ENCODE results near the gene TRMT10B.

- TF ChIP-seq CTCF (conservative IDR thresholded peaks at IDR 0.05 in 1 of 2, IDR thresholded peaks at IDR 0.05 in 1 of 2; ENCODE audit: low read depth in 1 of 2, low read length in 2 of 2) = no peak
- TF ChIP-seq EZH2 (IDR thresholded peaks at IDR 0.05; ENCODE audit: low read length, missing control alignments) = no peak
Measured at GRCh38 chr9:37788332-37788731, 34.7 kb downstream of the TRMT10B start.

Measured in fibroblast of lung (primary cell).